Stimulated activated CD4-positive, alpha-beta T cell treated with anti-CD3 and anti-CD28 coated beads, Interleukin-1b, Interleukin-23, amount 100 ng/mL, for 48 hours (primary cell): ENCODE results near the gene NKTR.
"Not testable (repeated sequence)": the region's sequence is repeated elsewhere in the genome, so short reads cannot be mapped to it uniquely, and the experiment has no call there.

Source experiments
- DNase-seq: peaks from one replicate; pipeline ENCODE4 v3.0.0-alpha.2; 2020

Gene NKTR

DNA sequence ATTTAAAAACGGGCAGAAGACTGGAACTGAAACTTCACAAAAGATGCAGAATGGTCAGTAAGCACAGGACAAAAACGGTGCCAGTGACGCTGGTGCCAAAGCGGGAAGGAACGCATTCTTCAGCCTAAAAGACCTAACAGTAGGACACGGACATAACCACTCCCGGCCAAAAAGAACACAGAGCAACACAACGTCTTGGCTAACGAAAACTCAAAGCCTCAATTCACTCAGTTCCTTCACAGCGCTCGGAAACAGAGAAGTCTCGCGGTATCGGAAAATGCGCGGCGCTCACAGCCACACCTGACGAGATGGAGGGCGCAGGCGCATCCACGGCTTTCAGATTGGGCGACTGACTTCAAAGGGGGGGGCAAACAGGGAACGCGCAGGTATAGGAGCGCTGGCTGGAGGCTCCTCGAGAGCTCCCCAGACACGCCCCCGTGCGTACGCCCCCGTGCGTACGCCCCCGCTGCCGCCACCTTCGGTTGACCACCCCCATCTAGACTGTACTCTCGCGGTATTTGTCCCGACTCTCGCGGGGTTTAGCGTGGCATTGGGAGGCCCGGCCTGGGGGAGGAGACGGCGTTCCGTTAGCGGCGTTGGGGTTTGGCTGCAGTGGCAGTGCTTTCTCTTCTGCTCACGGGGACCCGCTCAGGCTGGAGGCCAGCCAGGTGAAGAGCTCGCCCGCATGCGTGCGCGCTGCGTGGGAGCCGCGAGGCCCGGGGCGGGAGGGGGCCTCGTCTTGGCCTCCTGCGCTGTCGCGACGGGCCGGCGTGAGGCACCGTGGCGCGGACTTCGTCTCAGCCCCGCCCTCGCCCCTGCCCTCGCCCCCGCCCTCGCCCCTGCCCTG lies at the start of gene NKTR:
TSS of gene NKTR (plus strand) at position 576 of the 847 bp plus-strand sequence. CDS start 321 bp downstream, outside the sequence.
- peak; percentile 99 for DNase-seq

- no peak for DNase-seq
Observed at GRCh38 chr3:42552830-42553229, 47.7 kb upstream of the NKTR start.

- DNase-seq = peak; percentile 40
Observed at GRCh38 chr3:42556089-42556632, 44.3 kb upstream of the NKTR start.

DNA sequence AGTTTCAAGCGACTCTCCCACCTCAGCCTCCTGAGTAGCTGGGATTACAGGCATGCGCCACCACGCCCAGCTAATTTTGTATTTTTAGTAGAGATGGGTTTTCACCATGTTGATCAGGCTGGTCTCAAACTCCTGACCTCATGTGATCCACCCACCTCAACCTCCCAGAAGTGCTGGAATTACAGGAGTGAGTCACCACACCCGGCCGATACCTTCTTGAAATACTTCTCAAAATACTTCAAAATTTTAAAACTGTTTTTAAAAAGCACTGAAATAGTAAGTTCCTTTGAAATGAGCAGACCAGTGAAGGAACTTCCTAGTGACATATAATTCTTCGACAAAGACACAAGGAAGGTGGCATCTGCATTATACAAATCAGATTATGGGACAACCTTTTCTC lies 43.7 kb upstream of the NKTR start:
- not testable (repeated sequence) for DNase-seq

DNA sequence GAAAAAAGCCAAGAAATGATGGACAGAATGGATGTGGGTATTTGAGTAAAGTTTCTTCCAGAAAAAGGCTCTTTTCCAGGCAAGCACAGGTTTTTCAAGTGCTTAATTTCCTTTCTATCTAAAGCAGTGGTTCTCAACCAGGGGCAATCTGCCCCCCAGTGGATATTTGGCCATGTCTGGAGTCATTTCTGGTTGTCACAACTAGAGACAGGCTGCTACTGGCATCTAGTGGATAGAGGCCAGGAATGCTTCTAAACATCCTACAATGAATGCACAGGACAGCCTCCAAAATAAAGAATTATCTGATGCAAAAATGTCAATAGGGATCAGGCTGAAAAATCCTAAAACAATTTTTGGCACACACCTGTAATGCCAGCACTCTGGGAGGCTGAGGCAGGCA lies 42.6 kb upstream of the NKTR start:
- no peak for DNase-seq

GRCh38 chr3:42562047-42562907 lies 38.2 kb upstream of the NKTR start:
- DNase-seq = no peak

DNA sequence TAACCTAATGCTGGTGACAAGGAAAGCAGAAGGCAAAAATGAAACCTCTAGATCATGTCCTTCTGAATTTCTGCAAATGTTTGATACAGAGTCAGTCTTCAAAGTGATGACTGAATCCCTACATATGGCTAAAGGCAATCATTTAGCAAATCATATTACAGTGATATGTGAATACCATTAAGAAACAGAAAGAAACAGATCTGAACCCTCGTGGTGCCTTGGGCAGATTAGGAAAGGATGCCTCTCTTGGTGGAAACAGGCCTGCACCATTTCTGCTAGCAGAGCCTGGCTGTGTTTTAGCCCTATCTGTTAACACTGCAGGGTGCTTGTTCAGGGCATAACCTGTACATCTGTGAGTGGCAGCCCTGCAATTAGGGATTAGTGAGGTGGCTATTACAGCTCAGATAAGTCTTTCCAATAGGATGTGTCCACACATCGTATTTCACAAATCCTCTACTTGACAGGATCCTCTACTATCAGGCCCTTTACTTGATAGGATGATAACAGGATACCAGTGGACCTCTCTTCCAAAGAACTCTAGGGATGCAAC lies 30.8 kb upstream of the NKTR start:
- no peak for DNase-seq

- no peak for DNase-seq
Observed at GRCh38 chr3:42572278-42572677, 28.2 kb upstream of the NKTR start.

- DNase-seq = no peak
Observed at GRCh38 chr3:42575137-42575741, 25.2 kb upstream of the NKTR start.

GRCh38 chr3:42578054-42578453 lies 22.4 kb upstream of the NKTR start:
- no peak for DNase-seq

DNA sequence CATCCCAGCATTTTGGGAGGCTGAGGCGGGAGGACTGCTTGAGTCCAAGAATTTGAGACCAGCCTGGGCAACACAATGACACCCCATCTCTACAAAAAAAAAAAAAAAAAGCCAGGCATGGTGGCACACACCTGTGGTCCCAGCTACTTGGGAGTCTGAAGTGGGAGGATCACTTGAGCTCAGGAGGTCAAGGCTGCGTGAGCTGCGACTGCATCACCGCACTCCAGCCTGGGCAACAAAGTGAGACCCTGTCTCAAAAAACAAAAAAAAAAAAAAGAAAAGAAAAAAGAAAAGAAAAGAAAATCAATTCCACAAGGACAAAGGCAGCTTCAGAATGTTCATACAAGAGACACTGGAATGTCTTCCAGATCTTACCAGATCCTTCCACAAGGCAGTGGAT lies 21.1 kb upstream of the NKTR start:
- DNase-seq = not testable (repeated sequence)

DNA sequence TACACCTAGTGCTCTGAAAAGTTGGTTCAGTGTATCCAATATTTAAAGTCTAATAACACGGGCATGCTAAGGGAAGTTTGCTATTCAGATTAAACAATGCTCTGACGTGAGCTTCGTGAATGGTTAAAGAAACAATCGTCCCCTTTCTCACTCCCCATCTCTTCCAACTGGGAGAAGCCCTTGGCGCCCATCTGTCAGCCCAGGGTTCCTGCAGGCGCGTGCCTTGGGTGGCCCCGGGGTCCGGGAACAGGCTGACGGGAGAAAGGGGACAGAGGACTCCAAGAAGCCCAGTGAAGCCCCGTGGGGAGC lies 19.1 kb upstream of the NKTR start:
- DNase-seq = no peak

DNA sequence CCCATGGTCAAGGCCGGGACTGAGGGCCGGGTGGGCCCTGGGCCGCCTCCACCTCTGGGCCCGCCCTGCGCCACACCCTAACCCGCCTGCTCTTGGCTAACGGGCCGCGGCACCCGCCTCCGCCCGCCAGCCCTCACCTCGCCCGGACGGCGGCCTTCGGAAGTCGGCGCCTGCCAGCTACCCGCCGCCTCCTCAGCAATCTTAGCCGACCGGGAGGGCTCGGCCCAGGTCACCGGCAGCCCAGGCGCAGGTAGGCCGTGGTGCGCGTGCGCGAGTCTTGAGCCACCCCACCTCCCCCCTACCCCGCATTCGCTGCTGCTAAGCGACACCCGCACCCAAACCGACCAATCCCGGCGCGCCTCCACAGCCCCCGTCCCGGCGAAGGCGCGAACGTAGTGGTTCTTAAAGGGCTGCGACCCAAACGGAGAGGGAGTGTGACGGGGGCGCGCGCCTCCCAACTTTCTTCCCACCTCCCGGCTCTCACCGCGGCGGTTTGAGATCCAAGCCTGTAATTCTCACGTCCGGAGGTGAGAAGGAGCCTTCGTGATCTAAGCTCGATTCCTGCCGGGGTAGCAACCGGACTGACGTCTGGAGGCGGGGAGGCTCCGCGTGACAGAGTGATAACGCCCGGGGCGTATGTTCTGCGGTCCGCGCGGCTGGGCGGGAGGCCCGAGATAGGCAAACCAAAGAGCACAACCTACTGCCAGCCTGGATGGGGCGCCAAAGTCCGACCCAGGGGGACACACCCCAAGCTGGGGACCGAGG lies 18.6 kb upstream of the NKTR start, which contains the start of gene SEC22C:
TSS of gene SEC22C (minus strand) at position 259 of the 765 bp plus-strand sequence. CDS start 12,921 bp downstream, outside the sequence.
- DNase-seq = peak; percentile 96

DNA sequence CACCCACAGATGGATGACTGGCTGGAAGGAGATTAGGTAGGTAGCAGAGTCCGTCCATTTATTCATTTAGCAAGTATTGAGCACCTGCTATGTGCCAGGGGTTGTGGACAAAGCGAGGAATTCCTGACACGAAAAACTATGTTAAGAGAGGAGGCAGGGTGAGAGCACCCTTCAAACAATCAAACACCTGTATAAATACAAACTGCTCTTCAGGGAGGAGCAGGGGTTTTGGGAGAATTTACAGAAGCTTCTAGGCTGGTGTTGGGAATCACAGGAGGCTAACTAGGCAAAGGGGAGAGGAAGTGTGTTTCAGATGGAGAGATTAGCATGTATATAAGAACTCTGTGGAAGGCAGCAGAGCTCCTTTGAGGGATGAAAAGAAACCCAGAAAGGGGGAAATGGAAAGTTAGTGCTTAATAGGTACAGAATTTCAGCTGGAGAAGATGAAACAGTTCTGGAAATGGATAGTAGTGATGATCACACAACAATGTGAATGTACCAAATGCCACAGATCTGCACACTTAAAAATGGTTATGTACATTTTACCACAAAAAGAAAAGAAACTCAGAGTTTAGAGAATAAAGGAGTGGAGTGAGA lies 17.9 kb upstream of the NKTR start:
- DNase-seq = no peak

DNA sequence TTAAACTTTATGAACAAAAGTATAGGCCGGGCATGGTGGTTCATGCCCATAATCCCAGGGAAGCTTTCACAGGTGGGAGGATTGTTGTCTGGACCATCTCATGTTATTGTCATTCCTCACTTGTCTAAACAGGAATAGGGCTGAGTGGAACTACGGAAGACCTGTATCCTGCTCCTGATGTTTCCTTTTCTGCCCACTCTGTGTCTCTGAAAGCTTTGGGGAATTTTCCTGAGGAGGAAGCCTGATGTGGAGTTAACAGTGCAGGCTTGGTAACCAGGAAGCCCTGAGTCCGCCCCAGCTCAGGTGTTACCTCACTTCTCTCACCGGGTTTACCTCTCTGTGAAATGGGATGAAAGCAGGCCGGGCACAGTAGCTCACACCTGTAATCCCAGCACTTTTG lies 11.9 kb upstream of the NKTR start:
- no peak for DNase-seq

GRCh38 chr3:42589382-42590109 lies 10.9 kb upstream of the NKTR start:
- DNase-seq = no peak

DNA sequence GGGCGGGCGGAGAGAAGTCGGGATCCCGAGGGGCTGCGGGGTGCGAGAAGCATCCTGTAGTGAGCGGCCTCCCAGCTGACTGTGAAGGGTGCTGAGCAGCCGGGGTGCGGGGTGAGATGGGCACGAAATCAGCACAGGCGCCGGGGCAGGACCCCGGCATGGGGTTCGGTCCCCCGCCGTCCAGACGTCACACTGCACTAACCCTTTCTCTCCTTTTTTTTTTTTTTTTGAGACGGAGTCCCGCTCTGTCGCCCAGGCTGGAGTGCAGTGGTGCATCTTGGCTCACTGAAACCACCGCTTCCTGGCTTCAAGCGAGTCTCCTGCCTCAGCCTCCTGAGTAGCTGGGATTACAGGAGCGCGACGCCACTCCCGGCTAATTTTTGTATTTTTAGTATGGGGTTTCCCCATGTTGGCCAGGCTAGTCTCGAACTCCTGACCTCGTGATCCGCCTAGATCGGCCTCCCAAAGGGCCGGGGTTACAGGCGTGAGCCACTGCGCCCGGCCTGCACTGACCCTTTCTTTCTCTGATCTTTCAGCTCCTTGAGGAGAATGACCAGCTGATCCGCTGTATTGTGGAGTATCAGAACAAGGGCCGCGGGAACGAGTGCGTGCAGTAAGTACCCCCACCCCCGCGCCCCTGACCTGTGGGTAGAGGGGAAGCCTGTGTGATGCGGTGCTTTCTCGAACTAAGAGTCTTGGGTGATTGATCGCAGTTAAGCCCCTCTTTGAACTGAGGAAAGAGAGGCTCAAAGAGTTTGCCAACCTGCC lies 9.3 kb upstream of the NKTR start:
- no peak for DNase-seq

DNA sequence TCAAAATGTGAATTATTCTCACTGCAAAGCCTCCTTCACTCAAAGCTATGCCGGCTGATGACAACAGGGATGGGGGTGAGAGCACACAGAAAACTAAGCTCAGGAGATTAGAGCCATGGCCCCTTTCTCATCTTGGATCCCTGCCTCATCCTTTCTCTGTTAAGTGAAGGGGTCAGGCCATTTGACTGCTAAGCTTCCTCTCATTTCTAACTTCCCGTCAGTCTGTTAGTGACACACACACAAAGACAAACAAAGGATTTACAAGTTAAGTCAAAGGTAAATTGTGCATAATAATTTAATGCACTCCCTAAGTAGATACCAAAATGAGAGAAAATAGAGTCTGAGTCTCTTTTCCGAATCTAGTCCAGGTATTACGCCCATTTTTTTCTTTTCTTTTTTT lies 8.7 kb upstream of the NKTR start:
- DNase-seq = no peak

- no peak for DNase-seq
Observed at GRCh38 chr3:42593635-42594034, 6.9 kb upstream of the NKTR start.

DNA sequence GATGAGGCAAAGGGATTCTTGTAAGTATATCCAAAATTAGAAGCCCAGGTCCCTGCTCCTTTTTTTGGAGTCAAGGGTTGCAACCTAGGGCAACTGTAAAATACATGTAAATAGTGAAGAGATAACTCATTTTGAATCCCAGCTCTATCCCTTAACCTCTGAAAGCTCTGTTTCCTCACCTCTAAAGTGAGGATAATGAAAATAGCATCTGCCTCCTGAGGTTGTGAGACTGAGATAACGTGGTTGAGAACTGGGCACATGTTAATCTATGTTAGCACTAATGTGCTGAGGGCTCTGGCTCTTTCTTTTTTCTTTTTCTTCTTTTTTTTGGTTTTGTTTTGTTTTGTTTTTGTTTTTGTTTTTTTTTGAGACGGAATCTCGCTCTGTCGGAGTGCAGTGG lies 4.8 kb upstream of the NKTR start:
- no peak for DNase-seq
